MCF 10A (cell line): ENCODE results near the gene UMPS. TPM values are rescaled to one million over a fixed set of nuclear protein-coding genes. Genes with fewer than 3 reads are reported as not detected.

Source experiments
- BruUV-seq: library from RNA; stranded (reverse); fragments of 400-500 nt; replicated peaks from 2 replicates; lab custom pipeline; 2021; lab: Mats Ljungman, UMichigan
- CTCF ChIA-PET: fragments of 300-600 bp; sonication (Branson Sonifier 250); formaldehyde crosslinking; extraction: SDS; loops from one replicate; lab custom pipeline; 2021; ENCODE audit warnings: antibody characterized with exemption, inconsistent platforms; lab: Yijun Ruan, JAX
- POLR2A ChIA-PET: fragments of 300-600, 350-650 bp; sonication (Branson Sonifier 250); formaldehyde crosslinking; extraction: SDS; loops from one replicate; lab custom pipeline; 2020; ENCODE audit warnings: antibody characterized with exemption, inconsistent platforms; lab: Yijun Ruan, JAX
- DNase-seq: peaks from one replicate; pipeline ENCODE4 v3.0.0-alpha.2; 2018; ENCODE audit not compliant: unreplicated experiment
- H3K27ac Mint-ChIP-seq: one replicate; pipeline ENCODE4 v1.8.0; 2022; ENCODE audit warnings: mild to moderate bottlenecking, low read depth, mixed read lengths; ENCODE audit not compliant: unreplicated experiment
- H3K27me3 Mint-ChIP-seq: one replicate; pipeline ENCODE4 v1.8.0; 2022; ENCODE audit warnings: mixed read lengths; ENCODE audit not compliant: insufficient read depth, unreplicated experiment
- H3K36me3 Mint-ChIP-seq: one replicate; pipeline ENCODE4 v1.8.0; 2022; ENCODE audit warnings: mild to moderate bottlenecking, moderate library complexity, mixed read lengths; ENCODE audit not compliant: insufficient read depth, unreplicated experiment
- H3K4me1 Mint-ChIP-seq: one replicate; pipeline ENCODE4 v1.8.0; 2022; ENCODE audit warnings: mixed read lengths; ENCODE audit not compliant: insufficient read depth, unreplicated experiment
- H3K4me3 Mint-ChIP-seq: one replicate; pipeline ENCODE4 v1.8.0; 2022; ENCODE audit warnings: mild to moderate bottlenecking, moderate library complexity, mixed read lengths; ENCODE audit not compliant: unreplicated experiment
- H3K9me3 Mint-ChIP-seq: one replicate; pipeline ENCODE4 v1.8.0; 2022; ENCODE audit warnings: mixed read lengths; ENCODE audit not compliant: unreplicated experiment
- intact Hi-C: fragments of 100-400 bp; cut with micrococcal nuclease; formaldehyde crosslinking; loops from 2 replicates; pipeline ENCODE4 v1.14.1; 2022
- total RNA-seq: library from RNA; stranded (reverse); gene quantifications from 2 replicates; pipeline ENCODE4 v1.2.3, GENCODE V29; 2022
- TF ChIP-seq, protein P1 (sequence below): fragments of 200-600 bp; IDR thresholded peaks from one replicate; pipeline ENCODE4 v1.8.0; 2022; ENCODE audit warnings: antibody characterized with exemption, mild to moderate bottlenecking; ENCODE audit not compliant: unreplicated experiment

UMPS gene
- total RNA-seq, 1 experiment from 2014 or later, result 49.3 TPM

DNA sequence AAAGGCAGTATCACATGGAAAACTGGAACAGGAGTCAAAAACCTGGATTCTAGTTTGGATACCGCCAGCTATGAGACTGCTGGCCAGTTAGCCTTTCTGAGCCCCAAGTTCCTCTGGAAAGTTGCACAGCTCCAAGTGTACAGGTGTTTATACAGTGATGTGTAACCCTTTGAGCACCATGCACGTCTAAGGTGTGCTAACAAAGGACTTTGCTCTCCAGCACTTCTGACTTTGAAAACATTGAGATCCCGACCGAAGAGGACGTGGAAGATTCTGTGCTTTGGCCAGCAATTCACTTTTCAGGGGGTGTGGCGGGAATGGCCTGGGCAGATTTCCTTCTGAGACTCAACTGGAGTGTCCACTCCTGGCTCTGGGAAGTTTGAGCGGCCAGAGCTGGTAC is 45.8 kb upstream of the UMPS start:
- POLR2A ChIA-PET, result no interaction called here
- intact Hi-C loops, result loop anchor here (1.0 to 10.0 kb wide), 3 partner anchors 34 to 340 kb away; no protein-coding TSS in a partner anchor
- Mint-ChIP-seq H3K9me3 (no peaks in the 10 kb centered on the region), H3K36me3 (no peaks in the 10 kb centered on the region), H3K4me3 (no peak overlapping the region), H3K27ac (no peak overlapping the region), H3K27me3 (no peaks in the 10 kb centered on the region), H3K4me1 (peaks cover 4% of the 10 kb centered on the region)
- TF ChIP-seq, protein P1, sequence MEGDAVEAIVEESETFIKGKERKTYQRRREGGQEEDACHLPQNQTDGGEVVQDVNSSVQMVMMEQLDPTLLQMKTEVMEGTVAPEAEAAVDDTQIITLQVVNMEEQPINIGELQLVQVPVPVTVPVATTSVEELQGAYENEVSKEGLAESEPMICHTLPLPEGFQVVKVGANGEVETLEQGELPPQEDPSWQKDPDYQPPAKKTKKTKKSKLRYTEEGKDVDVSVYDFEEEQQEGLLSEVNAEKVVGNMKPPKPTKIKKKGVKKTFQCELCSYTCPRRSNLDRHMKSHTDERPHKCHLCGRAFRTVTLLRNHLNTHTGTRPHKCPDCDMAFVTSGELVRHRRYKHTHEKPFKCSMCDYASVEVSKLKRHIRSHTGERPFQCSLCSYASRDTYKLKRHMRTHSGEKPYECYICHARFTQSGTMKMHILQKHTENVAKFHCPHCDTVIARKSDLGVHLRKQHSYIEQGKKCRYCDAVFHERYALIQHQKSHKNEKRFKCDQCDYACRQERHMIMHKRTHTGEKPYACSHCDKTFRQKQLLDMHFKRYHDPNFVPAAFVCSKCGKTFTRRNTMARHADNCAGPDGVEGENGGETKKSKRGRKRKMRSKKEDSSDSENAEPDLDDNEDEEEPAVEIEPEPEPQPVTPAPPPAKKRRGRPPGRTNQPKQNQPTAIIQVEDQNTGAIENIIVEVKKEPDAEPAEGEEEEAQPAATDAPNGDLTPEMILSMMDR, result no peak
- BruUV-seq, result no TSS peak
- DNase-seq, result no peak
- CTCF ChIA-PET, result interaction anchor here (0.6 to 9.5 kb wide), 2 partner anchors 12 to 122 kb away, joined by 5 to 372 read pairs; no protein-coding TSS in a partner anchor

DNA sequence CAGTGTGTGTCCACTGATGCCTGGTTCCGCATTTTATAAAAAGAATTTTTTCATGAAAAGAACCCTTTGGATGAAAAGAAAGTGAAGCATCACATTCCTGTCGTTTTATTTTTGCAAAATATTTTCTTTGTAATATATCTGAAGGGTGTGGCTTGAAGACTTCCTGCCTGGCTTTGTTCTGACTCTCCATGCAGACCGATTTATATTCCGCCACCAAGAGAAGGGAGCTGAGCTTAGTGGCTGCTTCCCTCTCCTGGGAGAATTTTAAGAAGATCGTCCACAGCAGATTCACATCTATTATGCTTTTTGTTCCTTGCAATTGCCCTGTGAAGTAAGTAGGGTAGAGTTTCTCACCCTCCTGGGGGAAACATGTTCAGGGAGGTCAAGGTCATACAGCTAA is 45.2 kb upstream of the UMPS start:
- no peak for DNase-seq
- ChIA-PET POLR2A (no interaction called here), CTCF (interaction anchor here (0.6 to 9.5 kb wide), 2 partner anchors 123 to 205 kb away, joined by 3 to 372 read pairs; no protein-coding TSS in a partner anchor)
- intact Hi-C loops, result loop anchor here (5.0 to 10.0 kb wide), 3 partner anchors 190 to 340 kb away; no protein-coding TSS in a partner anchor
- Mint-ChIP-seq H3K4me3 (no peak overlapping the region), H3K27ac (no peak overlapping the region), H3K4me1 (peaks cover 4% of the 10 kb centered on the region), H3K36me3 (no peaks in the 10 kb centered on the region), H3K27me3 (no peaks in the 10 kb centered on the region), H3K9me3 (no peaks in the 10 kb centered on the region)
- BruUV-seq, result no TSS peak
- TF ChIP-seq, protein P1, result no peak

DNA sequence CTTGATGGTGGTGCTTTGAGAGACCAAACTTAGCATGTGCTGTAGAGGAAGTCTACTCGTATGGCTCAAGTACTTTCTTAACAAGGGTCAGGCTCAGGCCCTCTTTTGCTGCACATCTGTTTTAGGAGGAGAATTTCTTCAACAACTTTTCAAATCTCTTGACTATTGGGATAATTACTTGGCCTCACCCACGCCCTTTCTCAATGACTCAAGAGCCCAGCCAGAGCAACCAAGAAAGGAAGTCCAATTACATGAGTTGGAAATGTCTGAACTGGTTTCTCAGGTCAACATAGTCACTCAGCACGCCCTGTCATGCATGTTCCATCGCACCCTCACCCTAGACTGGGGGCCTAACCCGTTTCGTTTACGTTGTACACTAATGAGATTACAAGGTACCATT is 44.8 kb upstream of the UMPS start:
- DNase-seq, result peak; percentile 18
- POLR2A ChIA-PET, result interaction anchor here (0.6 kb wide), 1 partner anchor 224 kb away, joined by 3 read pairs; no protein-coding TSS in a partner anchor
- Mint-ChIP-seq H3K27ac (no peak overlapping the region), H3K9me3 (no peaks in the 10 kb centered on the region), H3K4me1 (peaks cover 4% of the 10 kb centered on the region), H3K36me3 (no peaks in the 10 kb centered on the region), H3K27me3 (no peaks in the 10 kb centered on the region), H3K4me3 (no peak overlapping the region)
- no TSS peak for BruUV-seq
- intact Hi-C loops, result loop anchor here (5.0 to 10.0 kb wide), 3 partner anchors 191 to 341 kb away; no protein-coding TSS in a partner anchor
- CTCF ChIA-PET, result interaction anchor here (0.6 to 9.5 kb wide), 2 partner anchors 123 to 205 kb away, joined by 3 to 372 read pairs; no protein-coding TSS in a partner anchor
- TF ChIP-seq, protein P1, result no peak

DNA sequence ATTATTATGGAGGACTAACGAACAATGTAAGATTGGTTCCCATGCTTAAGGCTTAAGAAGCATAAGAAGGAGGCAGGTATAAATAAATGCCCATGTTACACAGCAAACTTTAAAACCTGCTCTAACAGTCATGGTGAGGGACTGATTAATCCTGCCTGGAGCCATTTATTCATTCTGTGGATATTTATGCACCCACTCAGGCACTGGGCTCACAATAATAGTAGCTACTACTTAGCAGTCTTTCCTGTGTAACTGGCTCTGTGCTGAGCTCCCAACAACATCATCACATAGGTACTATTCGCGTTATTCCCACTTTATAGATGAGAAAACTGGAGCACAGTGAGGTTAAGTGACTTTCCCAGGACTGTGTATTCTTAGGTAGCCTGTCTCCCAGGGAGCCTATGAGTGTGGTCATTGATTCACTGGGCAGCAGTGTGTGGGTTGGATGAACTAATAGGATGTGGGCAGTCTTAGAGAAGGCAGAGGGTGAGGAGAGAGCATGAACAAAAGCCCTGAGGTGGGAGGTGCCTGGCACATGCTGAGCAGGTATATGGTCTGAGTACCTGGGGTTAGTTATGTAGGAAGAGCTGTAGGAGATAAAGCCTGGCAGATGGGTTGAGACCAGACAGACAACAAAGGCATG is 44.1 kb upstream of the UMPS start:
- H3K27ac Mint-ChIP-seq, result no peak overlapping the region
- no peak for DNase-seq
- H3K4me3 Mint-ChIP-seq, result no peak overlapping the region
- H3K9me3 Mint-ChIP-seq, result no peaks in the 10 kb centered on the region
- no peaks in the 10 kb centered on the region for H3K36me3 Mint-ChIP-seq
- H3K27me3 Mint-ChIP-seq, result no peaks in the 10 kb centered on the region
- H3K4me1 Mint-ChIP-seq, result peaks cover 4% of the 10 kb centered on the region
- CTCF ChIA-PET, result interaction anchor here (0.6 to 9.5 kb wide), 4 partner anchors 115 to 151 kb away, joined by 3 to 372 read pairs (median 26); no protein-coding TSS in a partner anchor
- TF ChIP-seq, protein P1, result no peak
- no TSS peak for BruUV-seq
- intact Hi-C loops, result loop anchor here (5.0 to 10.0 kb wide), 3 partner anchors 191 to 341 kb away; no protein-coding TSS in a partner anchor
- POLR2A ChIA-PET, result interaction anchor here (0.6 kb wide), 1 partner anchor 225 kb away, joined by 3 read pairs; no protein-coding TSS in a partner anchor
